GM12878 (cell line): ENCODE results near the gene AMBP. TPM values are rescaled to one million over a fixed set of nuclear protein-coding genes. Genes with fewer than 3 reads are reported as not detected.

ENCODE experiments used
- ATAC-seq: fragments of 200-7000 bp; cut with Tn5 transposase; 3 replicates; pipeline ENCODE4 v1.9.1; 2020; ENCODE audit warnings: mild to moderate bottlenecking, moderate library complexity
- BruUV-seq: library from RNA; stranded (reverse); fragments of 400-500 nt; replicated peaks from 2 replicates; lab custom pipeline; 2021; lab: Mats Ljungman, UMichigan
- CTCF ChIA-PET: fragments of 300-600 bp; sonication (Branson Sonifier 250); formaldehyde crosslinking; extraction: SDS; loops from one replicate; lab custom pipeline; 2021; ENCODE audit warnings: inconsistent platforms; lab: Yijun Ruan, JAX
- POLR2A ChIA-PET: fragments of 350-600 bp; formaldehyde crosslinking; extraction: SDS; loops from one replicate; lab custom pipeline; 2021; ENCODE audit warnings: inconsistent platforms; lab: Charles Lee
- RAD21 ChIA-PET: fragments of 300-600 bp; sonication (Branson Sonifier 250); formaldehyde crosslinking; loops from one replicate; lab custom pipeline; 2023; ENCODE audit warnings: antibody characterized with exemption; ENCODE audit not compliant: unreplicated experiment; lab: Charles Lee
- SMC1A ChIA-PET: fragments of 300-600 bp; sonication (Branson Sonifier 250); formaldehyde crosslinking; loops from one replicate; lab custom pipeline; 2023; ENCODE audit not compliant: unreplicated experiment, uncharacterized antibody; lab: Charles Lee
- DNase-seq: peaks from one replicate; pipeline ENCODE4 v3.0.0-alpha.2; 2011; ENCODE audit warnings: low read depth, low spot score
- FAIRE-seq: peaks from 3 replicates; lab custom pipeline; 2011; peaks lifted over from hg19 to GRCh38; lab: Jason Lieb, UNC
- H2AFZ ChIP-seq: 2 replicates; pipeline ENCODE4 v1.6.0; 2011; ENCODE audit warnings: low read depth, low read length, control low read depth; ENCODE audit not compliant: control insufficient read depth
- H3K27ac ChIP-seq: 2 replicates; pipeline ENCODE4 v1.5.1; 2011; ENCODE audit warnings: control low read depth; ENCODE audit not compliant: control insufficient read depth, insufficient read depth
- H3K27me3 ChIP-seq, 2 experiments: replicated peaks in 1 of 2; 2 replicates each; pipeline versions ENCODE4 v1.6.0 to v1.6.1; 2011; ENCODE audit warnings: low read length in 1 of 2; ENCODE audit not compliant: control insufficient read depth in 2 of 2, insufficient read depth in 2 of 2
- H3K36me3 ChIP-seq, 2 experiments: 2 replicates each; pipeline ENCODE4 v1.5.1; 2011; ENCODE audit warnings: low read length in 1 of 2; ENCODE audit not compliant: control insufficient read depth in 2 of 2, insufficient read depth in 2 of 2
- H3K4me1 ChIP-seq: 2 replicates; pipeline ENCODE4 v1.6.1; 2011; ENCODE audit warnings: mild to moderate bottlenecking, low read length, moderate library complexity, mixed read lengths; ENCODE audit not compliant: control insufficient read depth, insufficient read depth
- H3K4me2 ChIP-seq: 2 replicates; pipeline ENCODE4 v1.6.0; 2011; ENCODE audit warnings: control low read depth; ENCODE audit not compliant: control insufficient read depth, insufficient read depth
- H3K4me3 ChIP-seq: fragments of 200-600 bp; sonication (generic); 2 replicates; pipeline ENCODE4 v1.5.1; 2016
- H3K79me2 ChIP-seq: 2 replicates; pipeline ENCODE4 v1.6.0; 2011; ENCODE audit warnings: low read length; ENCODE audit not compliant: control insufficient read depth, insufficient read depth
- H3K9ac ChIP-seq: 2 replicates; pipeline ENCODE4 v1.8.0; 2011; ENCODE audit warnings: low read length, control low read depth, mixed read lengths; ENCODE audit not compliant: control insufficient read depth, insufficient read depth
- H3K9me3 ChIP-seq: replicated peaks from 3 replicates; pipeline ENCODE4 v1.5.1; 2011; ENCODE audit warnings: mild to moderate bottlenecking, low read length; ENCODE audit not compliant: control insufficient read depth, insufficient read depth
- H4K20me1 ChIP-seq: 2 replicates; pipeline ENCODE4 v1.6.0; 2011; ENCODE audit not compliant: control insufficient read depth, insufficient read depth
- ASH2L ChIP-seq: fragments of 300-600, 200-600 bp; sonication (generic); IDR thresholded peaks from 2 replicates; pipeline ENCODE4 v1.6.1; 2017; ENCODE audit warnings: low read depth, mild to moderate bottlenecking, borderline replicate concordance
- CBX3 ChIP-seq: fragments of 200-600 bp; sonication (generic); IDR thresholded peaks from 2 replicates; pipeline ENCODE4 v1.6.1; 2016; ENCODE audit warnings: low read depth, borderline replicate concordance
- EGR1 ChIP-seq, 2 experiments: IDR thresholded peaks; 1 replicate in 1 of 2; 2 replicates in 1 of 2; pipeline ENCODE4 v1.6.1; 2011 to 2012; ENCODE audit warnings: low read depth in 2 of 2, low read length in 2 of 2, borderline replicate concordance in 1 of 2, mild to moderate bottlenecking in 1 of 2, moderate library complexity in 1 of 2
- ESRRA ChIP-seq: IDR thresholded peaks from 2 replicates; pipeline ENCODE4 v1.6.1; 2012; ENCODE audit warnings: mild to moderate bottlenecking, low read length, improper control_type of control experiment
- FOXM1 ChIP-seq: IDR thresholded peaks from 2 replicates; pipeline ENCODE4 v1.6.1; 2012; ENCODE audit warnings: low read depth, mild to moderate bottlenecking, inconsistent platforms, low read length, moderate library complexity
- GATAD2B ChIP-seq: fragments of 450-650 bp; conservative IDR thresholded peaks from 2 replicates; pipeline ENCODE4 v1.6.1; 2017; ENCODE audit warnings: low read depth, mild to moderate bottlenecking, moderate library complexity
- JUNB ChIP-seq: IDR thresholded peaks from 2 replicates; pipeline ENCODE4 v1.6.1; 2016; ENCODE audit warnings: antibody characterized with exemption, mild to moderate bottlenecking
- MYB ChIP-seq: fragments of 150-350 bp; IDR thresholded peaks from 2 replicates; pipeline ENCODE4 v1.6.1; 2014; ENCODE audit warnings: mild to moderate bottlenecking, low read depth, low read length, borderline replicate concordance
- NBN ChIP-seq: fragments of 450-650 bp; IDR thresholded peaks from 2 replicates; pipeline ENCODE4 v1.6.1; 2016
- NFYB ChIP-seq: IDR thresholded peaks from 2 replicates; pipeline ENCODE4 v1.6.1; 2011; ENCODE audit warnings: low read depth, mild to moderate bottlenecking, low read length, improper control_type of control experiment, moderate library complexity; ENCODE audit not compliant: insufficient read depth
- RFX5 ChIP-seq: IDR thresholded peaks from 2 replicates; pipeline ENCODE4 v1.6.1; 2011; ENCODE audit warnings: low read depth, low read length, improper control_type of control experiment
- SMARCA5 ChIP-seq: fragments of 450-650 bp; IDR thresholded peaks from 2 replicates; pipeline ENCODE4 v1.6.1; 2017; ENCODE audit warnings: mild to moderate bottlenecking
- SREBF1 ChIP-seq: IDR thresholded peaks from 2 replicates; pipeline ENCODE4 v1.6.1; 2012; ENCODE audit warnings: mild to moderate bottlenecking, low read length
- TCF3 ChIP-seq: IDR thresholded peaks from 2 replicates; pipeline ENCODE4 v1.6.1; 2012; ENCODE audit warnings: low read depth, mild to moderate bottlenecking, low read length, borderline replicate concordance; ENCODE audit not compliant: insufficient read depth
- WRNIP1 ChIP-seq: IDR thresholded peaks from 2 replicates; pipeline ENCODE4 v1.6.1; 2011; ENCODE audit warnings: low read depth, low read length, improper control_type of control experiment, borderline replicate concordance
- WGBS: methylation state at CpG from one replicate; pipeline ENCODE4 v1.1.6; 2016; ENCODE audit warnings: low lambda C conversion rate; ENCODE audit not compliant: insufficient replicate concordance, insufficient coverage; ENCODE audit errors: missing lambda C conversion rate; 5-methylcytosine and 5-hydroxymethylcytosine counted together
- in situ Hi-C: fragments of 300-500 bp; cut with MboI; formaldehyde crosslinking; loops from 9 replicates; pipeline ENCODE4 v1.14.3; 2018; ENCODE audit warnings: mixed read lengths
- intact Hi-C: fragments of 100-400 bp; cut with micrococcal nuclease; formaldehyde crosslinking; loops from one replicate; pipeline ENCODE4 v1.14.2; 2022; ENCODE audit not compliant: unreplicated experiment
- polyA plus RNA-seq, 11 experiments: library from polyadenylated mRNA; depleted of rRNA in 4 of 11; unstranded in 6 of 11; stranded (reverse) in 5 of 11; fragments of >200 nt; fragmentation: Nextera tagmentation in 4 of 11; fragmentation: Illumina TruSeq in 1 of 11; extraction: Ambion mirVana in 4 of 11; extraction: Trizol in 1 of 11; gene quantifications; 1 replicate in 1 of 11; 2 replicates in 10 of 11; pipeline versions ENCODE4 v1.2.1 to v1.2.3, GENCODE V29; 2011 to 2016; ENCODE audit warnings: inconsistent platforms in 2 of 11, missing spikeins in 2 of 11, low read depth in 1 of 11
- total RNA-seq, 4 experiments: library from RNA; depleted of rRNA in 3 of 4; stranded (reverse); fragments of >200 nt in 3 of 4; fragmentation: Illumina TruSeq in 1 of 4; extraction: Trizol in 1 of 4; gene quantifications; 2 replicates each; pipeline versions ENCODE4 v1.2.1 to v1.2.3, GENCODE V29; 2013 to 2021
- TF ChIP-seq, protein P1 (sequence below): IDR thresholded peaks from 2 replicates; pipeline ENCODE4 v1.6.1; 2012; ENCODE audit warnings: low read length, inconsistent platforms
- TF ChIP-seq, protein P2 (sequence below): IDR thresholded peaks from 2 replicates; pipeline ENCODE4 v1.6.1; 2012; ENCODE audit warnings: low read depth, low read length, improper control_type of control experiment
- TF ChIP-seq, protein P3 (sequence below): IDR thresholded peaks from 2 replicates; pipeline ENCODE4 v1.6.1; 2011; ENCODE audit warnings: low read depth, mild to moderate bottlenecking, low read length, moderate library complexity, borderline replicate concordance; ENCODE audit errors: extremely low read depth

Gene AMBP
- total and polyA plus RNA-seq, 10 of the 15 experiments (the other 5 are each of a cell fraction or from before 2014, with no cell fraction given) = 0.11 to 2.3 (median 0.18) TPM; not detected in 7

DNA sequence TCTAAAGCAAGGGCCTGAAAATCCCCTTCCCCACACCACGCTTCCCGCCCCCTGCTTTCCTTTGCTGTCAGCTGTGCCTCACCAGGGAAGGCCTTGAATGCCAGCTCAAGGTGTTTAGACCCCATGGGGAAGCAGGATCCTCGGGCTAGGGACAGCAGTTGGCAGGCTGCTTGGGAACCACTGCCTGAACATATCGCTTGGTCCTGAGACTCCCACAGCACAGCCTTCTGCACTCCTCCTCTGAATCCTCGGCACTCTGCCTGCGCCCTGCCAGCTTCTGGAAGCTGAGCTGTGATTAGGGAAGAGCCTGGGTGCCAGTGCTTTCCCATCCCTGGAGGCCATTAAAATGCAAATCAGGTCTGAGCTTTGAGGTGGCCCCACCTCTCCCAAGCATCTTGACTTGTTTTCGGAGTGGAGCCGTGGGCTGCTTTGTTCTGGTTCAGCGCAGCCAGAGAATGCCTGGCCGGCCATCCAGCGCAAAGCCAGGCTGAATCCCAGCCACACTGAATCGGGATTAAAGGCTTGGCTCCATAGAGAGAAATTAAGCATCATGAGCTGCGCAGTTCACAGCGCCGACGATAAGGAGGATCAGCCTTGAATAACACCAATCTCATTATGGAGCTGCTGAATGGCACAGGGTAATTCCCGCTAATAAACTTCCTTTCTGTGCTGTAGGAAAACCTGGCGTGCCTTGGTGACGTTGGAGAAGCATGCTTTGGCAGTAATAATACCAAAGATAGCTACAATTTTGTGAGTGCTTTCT is 40.0 kb downstream of the AMBP start:
- FAIRE-seq (no peak), DNase-seq (no peak), ATAC-seq (no peak)
- no peaks in the 10 kb centered on the region for H3K9me3 ChIP-seq
- no peak overlapping the region for H2AFZ ChIP-seq
- no peaks in the 10 kb centered on the region for H3K4me1 ChIP-seq
- TF ChIP-seq TCF3 = no peak
- no peak for TF ChIP-seq ASH2L
- no peak for TF ChIP-seq NFYB
- TF ChIP-seq, protein P1, sequence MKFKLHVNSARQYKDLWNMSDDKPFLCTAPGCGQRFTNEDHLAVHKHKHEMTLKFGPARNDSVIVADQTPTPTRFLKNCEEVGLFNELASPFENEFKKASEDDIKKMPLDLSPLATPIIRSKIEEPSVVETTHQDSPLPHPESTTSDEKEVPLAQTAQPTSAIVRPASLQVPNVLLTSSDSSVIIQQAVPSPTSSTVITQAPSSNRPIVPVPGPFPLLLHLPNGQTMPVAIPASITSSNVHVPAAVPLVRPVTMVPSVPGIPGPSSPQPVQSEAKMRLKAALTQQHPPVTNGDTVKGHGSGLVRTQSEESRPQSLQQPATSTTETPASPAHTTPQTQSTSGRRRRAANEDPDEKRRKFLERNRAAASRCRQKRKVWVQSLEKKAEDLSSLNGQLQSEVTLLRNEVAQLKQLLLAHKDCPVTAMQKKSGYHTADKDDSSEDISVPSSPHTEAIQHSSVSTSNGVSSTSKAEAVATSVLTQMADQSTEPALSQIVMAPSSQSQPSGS = no peak
- no peak for TF ChIP-seq MYB
- no peak for TF ChIP-seq JUNB
- TF ChIP-seq RFX5 = no peak
- TF ChIP-seq WRNIP1 = no peak
- no peak for TF ChIP-seq NBN
- TF ChIP-seq, protein P2, sequence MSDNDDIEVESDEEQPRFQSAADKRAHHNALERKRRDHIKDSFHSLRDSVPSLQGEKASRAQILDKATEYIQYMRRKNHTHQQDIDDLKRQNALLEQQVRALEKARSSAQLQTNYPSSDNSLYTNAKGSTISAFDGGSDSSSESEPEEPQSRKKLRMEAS = no peak
- TF ChIP-seq SMARCA5 = no peak
- TF ChIP-seq ESRRA = no peak
- TF ChIP-seq, protein P3, sequence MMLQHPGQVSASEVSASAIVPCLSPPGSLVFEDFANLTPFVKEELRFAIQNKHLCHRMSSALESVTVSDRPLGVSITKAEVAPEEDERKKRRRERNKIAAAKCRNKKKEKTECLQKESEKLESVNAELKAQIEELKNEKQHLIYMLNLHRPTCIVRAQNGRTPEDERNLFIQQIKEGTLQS = no peak
- no peak for TF ChIP-seq FOXM1
- TF ChIP-seq GATAD2B = no peak
- no peak for TF ChIP-seq SREBF1
- TF ChIP-seq CBX3 = no peak
- TF ChIP-seq EGR1 (IDR thresholded peaks at IDR 0.05; ENCODE audit: borderline replicate concordance in 1 of 2, low read depth in 2 of 2, low read length in 2 of 2) = no peak
- ChIA-PET RAD21 (no interaction called here), CTCF (no interaction called here), POLR2A (no interaction called here), SMC1A (no interaction called here)
- no peak overlapping the region for H3K9ac ChIP-seq
- no peak overlapping the region for H3K27ac ChIP-seq
- H3K4me2 ChIP-seq = no peak overlapping the region
- intact Hi-C loops (no loop called here), in situ Hi-C loops (loop anchor here (25.0 kb wide), 1 partner anchor 576 kb away; the partner anchor contains the start of gene RGS3)
- no peaks in the 10 kb centered on the region for H3K27me3 ChIP-seq
- WGBS = 43% methylated on average over 19 of the region's 19 CpGs
- BruUV-seq = no TSS peak
- H4K20me1 ChIP-seq = no peaks in the 10 kb centered on the region; the same call in 1 of the 2 replicates
- no peak overlapping the region for H3K4me3 ChIP-seq
- no peaks in the 10 kb centered on the region for H3K79me2 ChIP-seq
- H3K36me3 ChIP-seq = no peaks in the 10 kb centered on the region; a peak in 1 of 4 replicates
